Stomach (tissue), 4 donors: Measurements from ENCODE around the gene PGD.

Source experiments
- CTCF ChIP-seq, 7 experiments: fragments of 450-650 bp in 4 of 7; fragments of 200-600 bp in 3 of 7; sonication (generic) in 3 of 7; IDR thresholded peaks; one replicate each; pipeline ENCODE4 v1.5.1; 2016 to 2019; ENCODE audit warnings: antibody characterized with exemption in 7 of 7, control low read depth in 2 of 7, mild to moderate bottlenecking in 1 of 7
- POLR2A ChIP-seq, 4 donors: fragments of 450-650 bp; IDR thresholded peaks; one replicate each; pipeline ENCODE4 v1.6.1; 2016; ENCODE audit warnings: antibody characterized with exemption in 4 of 4, control low read depth in 2 of 4, mild to moderate bottlenecking in 1 of 4, moderate library complexity in 1 of 4

GRCh38 chr1:10386761-10387676 is 11.8 kb upstream of the PGD start:
- no peak for TF ChIP-seq CTCF (IDR thresholded peaks at IDR 0.05)
- no peak for TF ChIP-seq POLR2A (IDR thresholded peaks at IDR 0.05)
